HG03060 (cell line): ENCODE measurements around the gene TCEANC2.

Experiments used
- ATAC-seq: cut with Tn5 transposase; IDR thresholded peaks from one replicate; pipeline ENCODE4 v1.9.1; 2021; ENCODE audit warnings: low read depth, moderate number of reproducible peaks; ENCODE audit not compliant: unreplicated experiment

The TCEANC2 gene

DNA sequence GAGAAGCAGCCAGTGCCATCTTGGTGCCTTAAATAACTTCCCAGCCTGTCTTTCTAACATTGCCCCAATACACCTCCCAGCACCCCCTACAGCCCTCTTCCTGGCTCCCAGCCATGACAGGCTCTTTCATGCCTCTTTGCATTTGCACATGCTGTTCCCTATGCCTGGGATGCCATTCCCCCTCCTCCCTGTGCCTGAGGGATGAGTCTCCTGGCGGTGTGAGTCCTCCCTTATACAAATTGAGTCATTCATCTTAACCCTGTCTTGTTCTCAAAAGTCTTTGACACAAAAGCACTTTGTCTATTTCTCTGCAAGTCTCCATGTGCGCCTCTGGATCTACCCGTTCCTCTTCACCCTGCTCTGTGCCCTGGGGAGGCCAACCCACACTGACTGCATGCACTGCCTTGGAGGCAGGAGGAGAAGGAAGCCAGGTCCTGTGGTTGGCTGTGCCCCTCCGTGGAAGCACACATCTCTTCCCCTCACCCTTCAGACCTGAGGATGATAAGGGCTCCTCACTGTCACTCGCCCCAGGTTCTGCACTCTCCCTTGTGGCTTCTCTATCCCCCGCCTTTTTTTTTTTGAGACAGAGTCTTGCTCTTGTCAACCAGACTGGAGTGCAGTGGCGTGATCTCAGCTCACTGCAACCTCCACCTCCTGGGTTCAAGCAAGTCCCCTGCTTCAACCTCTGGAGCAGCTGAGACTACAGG is 74.3 kb downstream of the TCEANC2 start:
- ATAC-seq, result no peak

DNA sequence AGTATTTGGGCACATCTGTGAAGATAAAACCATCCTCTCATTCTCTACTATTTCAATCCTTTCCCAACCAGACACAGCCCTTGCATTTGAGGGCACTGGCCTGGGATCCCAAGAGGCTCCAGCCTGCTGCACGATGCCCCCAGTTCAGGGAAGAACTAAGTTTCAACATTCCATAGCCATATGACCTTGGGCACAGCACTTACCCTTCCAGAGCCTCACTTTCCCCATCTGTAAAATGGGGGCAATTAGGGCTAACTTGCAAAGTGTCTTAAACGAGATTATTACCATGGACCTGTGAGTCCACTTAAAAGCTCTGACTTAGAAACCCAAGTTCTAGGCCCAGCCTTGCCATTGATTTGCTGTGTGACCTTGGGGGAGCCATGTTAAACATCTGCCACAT is 76.5 kb downstream of the TCEANC2 start:
- no peak for ATAC-seq

DNA sequence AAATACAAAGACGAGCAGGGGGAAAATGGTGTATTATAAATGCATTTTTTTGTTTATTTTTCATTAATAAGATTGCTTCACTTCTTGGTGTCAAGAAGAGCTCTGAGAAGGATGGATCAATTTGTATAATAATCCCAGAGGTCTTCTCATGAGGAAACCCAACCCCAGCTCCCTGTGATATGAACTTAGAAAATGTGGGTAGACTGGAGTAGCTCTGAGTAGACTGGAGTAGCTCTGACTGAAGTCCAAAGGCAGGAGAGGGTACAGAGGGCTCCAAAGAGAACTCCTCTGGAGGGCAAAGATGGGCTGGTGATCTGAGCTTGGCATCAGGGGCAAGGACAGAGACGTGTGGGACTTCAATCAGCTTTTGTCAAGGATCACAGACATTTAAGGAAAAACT is 78.0 kb downstream of the TCEANC2 start:
- no peak for ATAC-seq

DNA sequence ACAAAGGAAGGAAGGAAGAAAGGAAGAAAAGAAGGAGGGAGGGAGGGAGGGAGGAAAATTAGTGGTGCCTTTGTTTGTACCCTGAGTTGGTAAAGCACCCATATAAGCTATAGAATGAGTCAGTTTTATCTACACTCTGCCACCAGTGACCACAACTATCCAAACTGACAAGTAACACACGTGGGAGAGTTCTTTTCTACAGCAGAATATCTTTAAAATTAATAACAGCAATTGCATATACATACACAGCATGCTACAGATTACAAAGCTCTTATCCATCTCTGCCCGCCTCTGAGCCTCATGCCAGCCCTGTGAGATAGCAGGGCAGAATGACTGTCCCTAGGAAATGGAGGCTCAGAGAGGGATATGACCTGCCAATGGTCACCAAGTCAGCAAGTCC is 79.1 kb downstream of the TCEANC2 start:
- ATAC-seq, result no peak

DNA sequence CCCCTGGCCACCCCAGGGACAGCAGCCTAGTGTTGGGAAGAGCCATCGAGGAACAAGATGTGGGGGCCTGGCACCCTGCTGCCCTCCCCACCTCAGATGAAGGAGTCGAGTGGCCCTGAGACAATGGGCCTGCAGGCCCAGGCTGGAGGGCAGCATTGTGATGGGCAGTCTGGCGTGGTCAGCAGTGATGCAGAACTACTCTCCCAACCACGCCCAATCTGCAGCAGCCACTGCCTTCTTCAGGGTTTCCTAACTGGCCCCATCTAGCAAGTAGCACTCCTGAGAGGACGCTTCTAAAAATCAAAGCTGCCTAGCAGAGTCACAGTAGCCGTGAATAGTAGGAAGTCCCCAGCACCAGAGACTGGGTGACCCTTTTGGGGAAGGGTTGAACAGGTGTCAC is 80.9 kb downstream of the TCEANC2 start:
- ATAC-seq, result no peak

DNA sequence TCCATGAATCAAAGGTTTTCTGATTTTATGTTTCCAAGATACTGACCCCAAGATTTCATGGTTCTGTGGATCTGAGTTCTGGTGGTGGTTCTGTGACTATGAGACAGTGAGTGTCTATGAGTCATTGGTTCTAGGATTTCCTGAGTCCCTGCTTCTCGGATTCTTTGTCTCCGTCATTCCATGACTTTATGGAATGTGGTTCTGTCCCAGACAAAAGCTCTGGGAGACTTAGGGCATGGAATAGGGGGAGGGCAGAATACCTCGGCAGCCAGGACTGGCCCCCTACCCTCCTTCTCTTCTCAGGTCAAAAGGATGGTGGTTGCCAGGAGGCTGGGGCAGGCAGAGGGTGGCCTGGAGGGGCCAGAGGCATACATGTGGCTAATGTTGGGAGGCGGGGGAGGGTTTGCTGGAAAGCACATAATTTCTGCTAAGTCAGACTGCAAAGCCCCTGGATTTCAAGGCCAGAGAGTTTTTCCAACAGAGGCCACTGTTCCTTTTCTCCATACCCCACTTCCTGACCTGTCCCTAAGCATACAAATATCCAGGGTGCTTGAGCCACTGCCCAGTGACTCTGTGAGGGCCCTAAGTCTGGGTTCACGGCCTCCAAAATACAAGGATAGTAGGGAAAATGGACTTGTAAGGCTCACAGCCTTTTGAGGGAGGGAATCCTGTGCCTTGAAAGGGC is 82.2 kb downstream of the TCEANC2 start:
- ATAC-seq, result no peak

DNA sequence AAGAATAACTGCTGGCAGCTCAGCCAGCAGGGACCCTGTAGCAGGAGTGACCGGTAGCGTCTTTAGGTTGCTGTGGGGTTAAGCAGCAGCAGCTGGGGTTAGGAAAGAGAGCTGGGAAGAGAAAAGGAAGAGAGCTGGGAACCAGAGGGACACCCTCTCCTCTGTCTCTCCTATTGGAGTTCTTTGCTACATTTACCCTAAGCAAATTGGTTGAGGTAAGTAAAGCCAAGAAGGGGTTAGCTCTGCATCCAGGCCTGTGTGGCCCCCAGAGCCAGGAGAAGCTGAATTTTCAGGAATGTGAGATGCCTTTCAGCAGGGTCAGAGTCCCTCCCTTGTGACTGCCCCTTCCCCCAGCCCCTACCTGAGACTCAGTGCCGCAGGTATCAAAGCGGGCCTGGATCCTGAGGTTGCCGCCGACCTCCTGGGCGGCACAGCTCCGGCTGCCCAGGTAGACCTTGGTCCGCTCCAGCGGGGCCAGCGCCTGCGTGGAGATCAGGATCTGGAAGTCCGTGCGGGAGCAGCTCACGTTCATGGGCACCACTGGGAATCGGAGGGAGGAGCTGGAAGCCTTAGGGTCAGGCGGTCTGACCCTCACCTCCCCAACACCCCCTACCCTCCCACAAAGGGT is 83.0 kb downstream of the TCEANC2 start:
- ATAC-seq, result no peak

DNA sequence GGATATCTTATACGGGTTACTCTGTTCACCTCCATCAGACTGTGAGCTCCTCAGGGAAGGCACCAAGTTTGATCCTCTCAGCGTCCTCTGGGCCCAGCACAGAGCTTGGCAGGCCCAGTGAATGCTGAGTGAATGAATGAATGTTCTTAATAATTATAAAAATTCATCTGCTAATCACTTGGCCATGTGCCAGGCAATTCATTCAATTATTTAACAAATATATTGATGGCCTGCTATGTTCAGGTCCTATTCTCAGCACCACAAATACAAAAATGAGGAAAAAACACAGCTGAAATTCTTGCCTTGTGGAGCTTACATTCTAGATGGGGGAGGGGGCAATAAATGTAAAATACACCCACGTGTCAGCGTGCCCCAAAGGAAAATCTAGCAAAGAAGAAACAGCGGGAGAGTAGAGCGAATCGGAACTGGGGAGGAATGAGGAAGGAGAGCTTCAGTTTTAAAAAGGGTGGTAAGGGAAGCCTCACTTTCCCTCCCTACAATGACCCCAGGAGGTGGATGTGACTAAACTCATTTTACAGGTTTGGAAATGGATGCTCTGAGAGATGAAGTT is 83.6 kb downstream of the TCEANC2 start:
- no peak for ATAC-seq

DNA sequence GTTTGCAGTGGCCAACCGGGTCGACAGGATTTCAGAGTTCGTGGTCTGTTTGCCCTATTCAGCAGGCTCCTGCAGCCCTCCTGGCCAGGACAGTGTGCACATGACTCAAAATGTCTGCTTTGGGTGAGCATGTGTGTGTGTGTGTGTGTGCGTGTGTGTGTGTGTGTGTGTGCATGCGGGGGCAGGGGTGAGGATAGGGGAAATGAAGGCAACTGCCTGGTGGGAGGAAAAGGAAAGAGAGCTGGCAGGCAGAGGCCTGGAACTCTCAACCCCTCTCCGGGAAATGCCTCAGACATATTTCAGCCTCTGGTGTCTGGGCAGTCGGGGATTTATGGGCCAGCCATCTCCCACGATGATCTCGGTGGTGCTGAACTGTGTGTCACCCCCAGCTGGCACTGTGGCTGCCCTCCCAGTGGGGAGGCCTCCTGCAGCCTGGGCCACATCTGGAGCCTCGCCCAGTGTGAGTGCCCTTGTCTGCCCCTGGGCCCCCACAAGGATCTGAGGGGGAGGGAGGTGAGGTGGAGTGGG is 84.2 kb downstream of the TCEANC2 start:
- no peak for ATAC-seq

DNA sequence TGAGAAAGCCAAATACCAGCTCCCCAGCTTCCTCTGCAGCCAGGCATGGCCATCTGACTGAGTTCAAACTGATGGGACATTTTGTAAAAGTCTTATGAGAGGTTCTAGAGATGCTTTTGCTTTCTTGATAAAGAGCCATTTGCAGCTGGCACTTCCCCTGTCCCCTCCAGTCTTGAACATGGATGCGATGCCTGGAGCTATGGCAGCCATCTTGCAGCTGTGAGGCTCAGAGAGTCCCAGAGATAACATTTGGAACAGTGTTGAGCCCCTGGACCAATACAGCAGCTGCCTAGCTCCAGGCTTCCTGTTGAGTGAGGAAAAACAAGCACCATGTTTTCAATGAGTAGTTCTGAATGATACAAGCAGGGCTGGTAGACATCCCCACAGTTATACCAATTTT is 85.6 kb downstream of the TCEANC2 start:
- ATAC-seq, result no peak

DNA sequence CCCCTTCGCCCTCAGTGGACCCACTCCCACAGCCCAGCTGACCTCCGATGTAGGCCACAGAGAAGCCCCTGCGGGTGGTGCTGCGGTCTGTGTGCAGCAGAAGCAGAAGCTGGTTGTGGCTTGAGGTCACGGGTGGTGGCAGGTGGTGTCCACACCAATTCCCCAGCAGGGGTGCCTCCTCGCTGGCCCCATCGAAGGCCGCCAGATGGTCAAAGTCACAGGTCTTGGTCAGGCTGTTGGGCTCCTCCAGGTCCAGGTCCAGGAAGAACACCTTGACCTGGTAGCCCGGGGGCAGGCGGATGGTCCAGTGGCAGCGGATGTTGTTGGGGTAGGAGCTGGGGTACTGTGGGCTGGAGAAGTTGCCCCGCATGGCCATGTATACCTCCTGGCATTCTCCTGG is 86.3 kb downstream of the TCEANC2 start:
- ATAC-seq, result no peak

DNA sequence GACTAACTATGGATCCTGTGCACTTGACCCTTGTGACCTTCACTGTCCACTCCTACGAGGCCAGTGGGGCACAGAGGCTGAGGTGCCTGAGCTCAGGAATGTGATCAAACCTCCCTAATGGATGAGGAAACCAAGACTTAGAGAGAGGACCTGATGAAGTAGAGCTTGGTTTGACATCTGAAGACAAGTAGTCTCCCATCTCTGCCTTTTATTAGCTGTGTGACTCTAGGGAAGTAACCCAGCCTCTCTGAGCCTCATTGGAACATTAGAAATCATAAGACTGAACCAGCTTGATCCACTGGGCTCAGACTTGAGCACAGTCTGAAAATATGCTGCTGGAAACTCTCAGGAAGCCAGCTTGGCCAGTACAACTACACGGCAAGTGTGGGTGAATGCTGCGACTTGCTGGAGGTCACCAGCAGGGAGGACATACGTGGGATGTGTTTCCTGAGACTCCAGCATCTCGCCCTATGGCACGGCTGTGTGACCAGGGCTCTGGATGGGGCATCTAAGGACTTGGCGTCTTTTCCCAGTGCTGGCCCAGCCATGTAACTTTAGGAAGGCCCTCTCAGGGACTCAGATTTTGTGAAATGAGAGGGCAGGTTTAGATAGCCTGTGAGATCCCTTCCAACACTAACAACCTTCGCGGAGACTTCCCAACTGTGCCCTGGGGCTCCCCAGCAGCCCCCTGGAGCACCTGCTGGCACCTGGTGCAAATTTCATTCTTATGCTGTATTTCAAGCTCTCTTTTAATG is 88.9 kb downstream of the TCEANC2 start:
- no peak for ATAC-seq

DNA sequence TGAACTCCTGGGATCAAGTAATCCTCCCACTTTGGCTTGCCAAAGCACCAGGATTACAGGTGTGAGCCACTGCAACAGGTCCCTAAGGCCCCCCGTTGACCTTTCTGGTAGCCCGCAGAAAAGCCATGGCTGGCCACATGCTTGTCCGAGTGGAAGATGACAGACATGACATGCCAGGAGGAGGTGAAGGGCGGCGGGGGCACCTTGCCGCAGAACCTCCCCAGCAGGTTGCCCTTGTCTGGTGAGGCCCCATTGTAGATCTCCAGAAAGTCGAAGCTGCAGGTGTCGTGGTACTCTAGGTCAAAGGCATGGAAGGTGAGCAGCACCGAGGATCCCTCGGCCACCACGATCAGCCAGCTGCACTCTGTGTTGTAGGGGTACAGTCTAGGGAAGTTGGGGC is 91.0 kb downstream of the TCEANC2 start:
- ATAC-seq, result no peak

DNA sequence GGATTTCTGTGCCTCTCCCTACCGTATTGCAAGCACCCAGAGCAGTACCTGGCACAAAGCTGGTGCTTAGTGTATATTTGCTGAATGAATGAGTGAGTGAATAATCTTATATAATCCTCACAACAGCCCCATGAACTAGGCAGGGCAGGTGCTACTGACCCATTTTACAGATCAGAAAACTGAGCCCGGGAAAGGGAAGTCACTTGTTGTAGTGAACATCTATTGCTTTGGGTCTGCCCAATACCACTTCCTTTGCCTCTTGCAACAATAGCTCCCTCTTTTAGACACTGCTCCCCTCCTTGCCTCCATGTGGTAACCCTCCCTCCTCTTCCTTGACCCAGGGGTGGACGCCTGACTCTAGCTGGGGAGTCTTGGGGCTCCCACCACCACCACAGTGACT is 96.3 kb downstream of the TCEANC2 start:
- no peak for ATAC-seq

DNA sequence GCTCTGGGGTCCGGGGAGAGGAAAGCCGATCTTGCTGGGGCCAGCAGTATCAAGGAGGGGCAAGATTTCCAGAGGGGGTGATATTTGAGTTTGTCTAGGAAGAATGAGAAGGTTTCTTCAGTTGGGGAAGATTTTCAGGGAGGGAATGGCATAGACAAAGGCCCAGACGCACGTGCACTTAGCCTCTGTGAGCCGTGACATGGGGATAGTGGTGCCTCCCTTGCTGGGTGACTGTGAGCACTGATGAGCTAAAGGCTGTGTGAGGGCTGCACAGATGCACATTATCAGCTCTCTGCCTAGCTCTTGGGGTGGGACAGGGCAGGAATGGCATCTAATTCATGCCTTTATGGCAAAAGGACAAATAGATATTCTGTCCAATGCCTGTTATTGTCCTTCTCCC is 97.6 kb downstream of the TCEANC2 start:
- no peak for ATAC-seq

DNA sequence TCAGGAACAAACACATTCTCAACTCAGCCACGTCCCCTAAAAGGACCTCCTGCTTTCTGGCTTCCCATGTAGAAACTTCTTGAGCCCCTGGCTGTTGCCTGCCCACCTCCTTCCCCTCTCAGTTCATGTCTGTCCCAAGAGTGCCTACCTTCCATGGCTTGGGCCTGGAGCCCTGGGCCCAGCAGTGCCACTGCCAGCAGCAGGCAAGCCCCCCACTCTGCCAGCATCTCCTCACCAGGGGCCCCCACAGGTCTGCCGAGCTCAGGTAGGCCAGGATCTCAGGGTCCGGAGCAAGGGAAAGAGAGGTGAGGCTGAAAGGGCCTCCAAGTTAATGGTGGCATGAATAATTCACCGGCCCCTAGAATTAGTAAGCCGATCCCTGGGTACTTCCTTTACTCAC is 99.3 kb downstream of the TCEANC2 start, which contains the start of gene CDCP2:
TSS of gene CDCP2 (minus strand) at position 305 of the 400 bp plus-strand sequence. CDS start at position 227, 78 bp downstream.
- ATAC-seq, result no peak

DNA sequence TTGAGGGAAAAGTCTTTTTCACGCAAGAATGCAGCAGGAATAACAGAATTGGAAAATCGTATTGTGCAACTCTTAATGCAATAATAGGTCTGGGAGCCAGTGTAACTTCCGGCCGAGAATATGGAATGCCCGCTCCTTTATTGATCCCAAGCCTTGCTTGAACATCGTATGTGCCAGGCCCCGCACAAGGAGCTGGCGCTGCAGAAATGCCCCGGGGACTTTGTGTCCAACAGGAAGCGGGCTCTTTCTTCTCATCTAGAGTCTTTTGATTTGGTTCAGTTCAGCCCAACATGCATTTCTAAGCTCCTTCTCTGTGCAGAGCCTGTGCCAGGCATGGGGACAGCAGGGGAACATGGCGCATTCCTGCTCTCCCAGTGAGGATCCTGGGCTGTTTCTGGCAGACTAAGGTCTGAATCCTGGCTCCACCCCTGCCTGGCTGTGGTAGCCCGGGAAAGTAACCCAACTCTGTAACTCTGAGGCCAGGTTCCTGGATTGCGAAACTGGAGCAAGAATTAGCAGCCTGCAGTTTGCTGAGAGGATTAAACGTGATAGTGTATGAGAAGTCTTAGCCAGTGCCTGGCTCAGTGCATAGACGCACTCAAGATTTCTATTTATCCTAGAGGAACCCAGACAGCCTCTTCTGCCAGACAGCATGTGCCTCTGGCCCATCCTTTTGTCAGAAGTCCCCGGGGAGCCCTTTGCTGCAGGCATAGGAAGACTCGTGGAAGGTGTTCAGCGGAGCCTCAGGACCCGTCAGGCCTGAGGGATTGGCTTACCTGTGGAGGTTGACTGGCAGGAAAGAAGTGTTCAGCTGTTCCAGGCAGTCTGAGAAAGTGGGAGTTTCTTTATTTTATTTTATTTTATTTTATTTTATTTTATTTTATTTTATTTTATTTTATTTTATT is 100.4 kb downstream of the TCEANC2 start:
- ATAC-seq, result no peak
